GM13977 (cell line): Measurements from ENCODE around the gene RNF157.

Source experiments
- DNase-seq: peaks from one replicate; pipeline ENCODE4 v3.0.0; 2012; ENCODE audit warnings: low spot score
- in situ Hi-C: fragments of 300-500 bp; cut with MboI; formaldehyde crosslinking; loops from one replicate; pipeline ENCODE4 v1.12.0; 2022; ENCODE audit warnings: low sequenced_read_pairs, low pct_unique_long_range_greater_than_20kb, mixed read lengths, inconsistent platforms; ENCODE audit not compliant: unreplicated experiment
- TF ChIP-seq, protein P1 (sequence below): IDR thresholded peaks from 2 replicates; pipeline ENCODE4 v1.5.1; 2012; ENCODE audit warnings: mild to moderate bottlenecking, control low read depth; ENCODE audit not compliant: insufficient read depth; ENCODE audit errors: extremely low read depth, missing control alignments

RNF157 gene

DNA sequence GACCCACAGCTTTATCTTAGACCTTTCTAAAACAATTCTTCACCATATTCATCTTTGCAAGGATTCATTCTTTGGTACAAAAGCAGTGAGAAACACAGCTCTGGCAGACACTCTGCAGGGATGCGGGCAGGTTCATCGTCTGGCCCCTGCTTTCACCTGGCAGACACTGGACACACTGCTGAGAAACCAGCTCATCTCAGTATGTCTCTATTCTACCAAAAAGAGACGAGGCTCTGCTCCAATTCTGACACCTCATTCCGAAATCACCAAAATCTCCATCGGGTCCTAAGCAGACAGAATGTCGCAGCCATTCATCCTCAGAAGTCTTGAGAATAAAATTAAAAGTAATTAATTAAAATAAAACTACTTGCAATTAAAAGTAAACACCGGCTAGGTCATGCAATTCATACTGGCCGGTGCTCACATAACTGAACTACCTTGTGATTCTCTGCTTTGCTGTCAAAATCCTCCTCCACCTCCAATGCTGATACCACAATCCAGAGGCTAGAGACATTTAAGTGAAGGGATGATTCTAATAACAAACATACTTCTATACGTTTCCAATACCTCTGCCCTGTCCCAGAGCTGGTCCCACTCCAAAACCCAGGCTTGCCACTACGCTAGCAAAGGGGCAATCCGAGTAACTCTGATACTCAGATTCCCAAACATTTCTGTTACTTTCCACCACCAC is 1.3 kb downstream of the RNF157 start:
- no peak for DNase-seq
- in situ Hi-C loops: no loop called here
- TF ChIP-seq, protein P1, sequence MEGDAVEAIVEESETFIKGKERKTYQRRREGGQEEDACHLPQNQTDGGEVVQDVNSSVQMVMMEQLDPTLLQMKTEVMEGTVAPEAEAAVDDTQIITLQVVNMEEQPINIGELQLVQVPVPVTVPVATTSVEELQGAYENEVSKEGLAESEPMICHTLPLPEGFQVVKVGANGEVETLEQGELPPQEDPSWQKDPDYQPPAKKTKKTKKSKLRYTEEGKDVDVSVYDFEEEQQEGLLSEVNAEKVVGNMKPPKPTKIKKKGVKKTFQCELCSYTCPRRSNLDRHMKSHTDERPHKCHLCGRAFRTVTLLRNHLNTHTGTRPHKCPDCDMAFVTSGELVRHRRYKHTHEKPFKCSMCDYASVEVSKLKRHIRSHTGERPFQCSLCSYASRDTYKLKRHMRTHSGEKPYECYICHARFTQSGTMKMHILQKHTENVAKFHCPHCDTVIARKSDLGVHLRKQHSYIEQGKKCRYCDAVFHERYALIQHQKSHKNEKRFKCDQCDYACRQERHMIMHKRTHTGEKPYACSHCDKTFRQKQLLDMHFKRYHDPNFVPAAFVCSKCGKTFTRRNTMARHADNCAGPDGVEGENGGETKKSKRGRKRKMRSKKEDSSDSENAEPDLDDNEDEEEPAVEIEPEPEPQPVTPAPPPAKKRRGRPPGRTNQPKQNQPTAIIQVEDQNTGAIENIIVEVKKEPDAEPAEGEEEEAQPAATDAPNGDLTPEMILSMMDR: no peak

DNA sequence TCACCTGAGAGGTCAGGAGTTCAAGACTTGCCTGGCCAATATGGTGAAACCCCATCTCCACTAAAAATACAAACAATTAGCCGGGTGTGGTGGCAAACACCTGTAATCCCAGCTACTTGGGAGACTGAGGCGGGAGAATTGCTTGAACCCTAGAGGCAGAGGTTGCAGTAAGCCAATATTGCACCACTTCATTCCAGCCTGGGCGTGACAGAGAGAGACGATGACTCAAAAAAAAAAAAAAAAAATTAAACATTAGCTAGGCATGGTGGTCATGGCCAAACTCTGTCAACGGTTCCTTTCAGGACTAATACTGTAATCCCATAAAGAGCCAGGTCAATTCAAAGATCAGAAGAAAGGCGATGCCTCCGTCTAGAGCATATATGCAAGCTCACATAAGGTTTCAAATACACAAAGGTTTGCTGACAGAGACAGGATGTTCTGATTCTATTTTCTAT is 2.4 kb downstream of the RNF157 start:
- DNase-seq: no peak
- TF ChIP-seq, protein P1: no peak
- in situ Hi-C loops: no loop called here

DNA sequence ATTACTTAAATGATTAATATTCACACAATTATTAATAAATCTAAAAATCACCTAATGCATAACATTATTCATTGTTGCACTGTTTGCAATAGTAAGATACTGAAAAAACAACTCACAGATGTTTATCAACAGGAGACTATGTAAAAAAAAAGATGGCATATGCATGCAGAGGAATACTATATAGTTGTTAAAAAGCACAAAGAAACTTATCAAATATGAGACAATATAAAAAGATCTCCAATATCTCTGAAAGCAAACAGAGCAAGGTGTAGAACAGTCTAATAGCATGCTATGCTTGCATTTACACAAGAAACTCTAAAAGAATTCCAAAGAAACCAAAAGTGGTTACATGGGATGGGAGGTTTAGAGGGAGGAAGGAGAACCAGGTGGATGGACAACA is 3.7 kb downstream of the RNF157 start:
- DNase-seq: no peak
- TF ChIP-seq, protein P1: no peak
- in situ Hi-C loops: no loop called here

DNA sequence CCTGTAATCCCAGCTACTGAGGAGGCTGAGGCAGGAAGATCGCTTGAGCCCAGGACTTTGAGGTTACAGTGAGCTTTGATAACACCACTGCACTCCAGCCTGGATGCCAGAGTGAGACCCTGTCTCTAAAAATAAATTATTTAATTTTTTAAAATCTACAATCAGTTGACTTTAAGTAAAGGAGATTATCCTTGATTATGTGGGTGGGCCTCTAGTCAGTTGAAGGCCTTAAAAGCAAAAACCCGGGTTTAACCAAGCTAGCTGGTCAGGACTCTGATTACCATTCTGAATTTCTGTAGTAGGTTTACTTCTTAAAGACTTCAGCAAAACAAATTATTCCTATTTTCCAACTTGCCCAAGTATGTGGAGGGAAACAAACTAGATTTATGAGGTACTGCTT is 4.4 kb downstream of the RNF157 start:
- in situ Hi-C loops: no loop called here
- no peak for DNase-seq
- TF ChIP-seq, protein P1: no peak

DNA sequence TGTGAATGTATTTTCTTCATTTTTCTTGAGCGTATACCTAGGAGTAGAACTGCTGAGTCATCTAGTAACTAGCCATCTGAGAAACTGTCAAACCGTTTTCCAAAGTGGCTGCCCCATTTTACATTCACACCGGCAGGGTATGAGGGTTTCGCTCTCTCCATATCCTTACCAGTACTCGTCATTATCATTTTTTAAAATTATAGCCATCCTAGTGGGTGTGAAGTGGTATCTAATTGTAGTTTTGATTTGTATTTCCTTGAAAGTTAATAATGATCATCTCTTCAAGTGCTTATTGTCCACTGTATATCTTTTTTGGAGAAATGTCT is 6.0 kb downstream of the RNF157 start:
- in situ Hi-C loops: no loop called here
- TF ChIP-seq, protein P1: no peak
- peak; percentile 48 for DNase-seq

DNA sequence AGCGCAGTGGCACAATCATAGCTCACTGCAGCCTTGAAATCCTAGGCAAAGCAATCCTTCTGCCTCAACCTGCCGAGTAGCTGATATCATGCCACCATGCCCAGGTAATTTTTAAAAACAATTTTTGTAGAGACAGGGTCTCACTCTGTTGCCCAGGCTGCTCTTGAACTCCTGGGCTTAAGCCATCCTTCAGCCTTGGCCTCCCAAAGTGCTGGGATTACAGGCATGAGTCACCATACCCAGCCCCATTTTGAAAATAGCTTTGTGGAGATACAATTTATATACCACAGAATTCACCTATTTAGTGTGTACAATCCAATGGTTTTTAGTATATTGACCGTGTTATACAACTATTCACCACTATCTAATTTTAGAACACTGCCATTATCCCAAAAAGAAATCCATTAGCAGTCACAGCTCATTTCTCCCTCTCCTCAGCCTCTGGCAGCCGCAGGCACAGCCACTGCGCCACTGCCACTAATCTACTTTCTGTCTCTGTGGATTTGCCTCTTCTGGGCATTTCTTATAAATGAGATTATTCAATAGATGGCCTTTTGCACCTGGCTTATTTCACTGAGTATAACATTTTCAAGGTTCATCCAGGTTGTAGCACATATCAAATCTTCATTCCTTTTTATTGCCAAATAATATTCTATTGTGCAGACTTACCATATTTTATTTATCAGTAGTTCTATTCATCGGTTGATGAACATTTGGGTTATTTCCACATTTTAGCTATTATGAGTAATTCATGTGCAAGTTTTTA is 6.5 kb downstream of the RNF157 start:
- in situ Hi-C loops: no loop called here
- no peak for DNase-seq
- TF ChIP-seq, protein P1: no peak
